Heart right ventricle (tissue), 16 donors: ENCODE measurements around the gene DMBX1. TPM values are rescaled to one million over a fixed set of nuclear protein-coding genes. Genes with fewer than 3 reads are reported as not detected.

Source experiments
- ATAC-seq, 8 donors: fragments of 200-7000 bp; cut with Tn5 transposase; one replicate each; pipeline ENCODE4 v1.9.1; 2020; ENCODE audit warnings: mild to moderate bottlenecking in 8 of 8, moderate library complexity in 8 of 8, moderate number of reproducible peaks in 1 of 8
- DNase-seq, 2 donors: peaks; one replicate each; pipeline ENCODE4 v3.0.0-alpha.2; 2020
- H3K27ac ChIP-seq, 10 donors: fragments of 200-600 bp; sonication (generic) in 2 of 10; one replicate each; pipeline versions ENCODE4 v1.5.0 to v1.8.0; 2020 to 2022; ENCODE audit warnings: mild to moderate bottlenecking in 3 of 10
- H3K27me3 ChIP-seq, 7 donors: fragments of 200-600 bp; one replicate each; pipeline ENCODE4 v1.8.0; 2021 to 2022; ENCODE audit warnings: mild to moderate bottlenecking in 2 of 7
- H3K36me3 ChIP-seq, 9 donors: fragments of 200-600 bp; sonication (generic) in 1 of 9; one replicate each; pipeline versions ENCODE4 v1.5.0 to v1.8.0; 2020 to 2022; ENCODE audit warnings: mild to moderate bottlenecking in 2 of 9
- H3K4me1 ChIP-seq, 9 donors: fragments of 200-600 bp; sonication (generic) in 1 of 9; one replicate each; pipeline versions ENCODE4 v1.5.0 to v1.8.0; 2020 to 2022; ENCODE audit warnings: mild to moderate bottlenecking in 4 of 9
- H3K4me3 ChIP-seq, 10 donors: fragments of 200-600 bp; sonication (generic) in 2 of 10; one replicate each; pipeline versions ENCODE4 v1.5.0 to v1.8.0; 2020 to 2022; ENCODE audit warnings: mild to moderate bottlenecking in 7 of 10, moderate library complexity in 2 of 10
- H3K9me3 ChIP-seq, 11 donors: fragments of 200-600 bp in 10 of 11; sonication (generic) in 2 of 11; one replicate each; pipeline versions ENCODE4 v1.5.0 to v1.8.0; 2013 to 2022; ENCODE audit warnings: mild to moderate bottlenecking in 2 of 11, control low read depth in 1 of 11, moderate library complexity in 1 of 11
- WGBS, 2 donors: extraction: QIAGEN DNeasy Blood & Tissue Kit; methylation state at CpG; one replicate each; pipeline ENCODE4 v1.1.7; 2013; ENCODE audit warnings: inconsistent platforms in 1 of 2; 5-methylcytosine and 5-hydroxymethylcytosine counted together
- intact Hi-C, 10 donors: fragments of 100-400 bp; cut with DNase I; formaldehyde crosslinking; loops; one replicate each; pipeline versions ENCODE4 v1.11.1 to v1.14.2; 2022
- polyA plus RNA-seq, 2 donors: library from polyadenylated mRNA; stranded (reverse); fragments of 200-250 nt; gene quantifications; one replicate each; pipeline ENCODE4 v1.2.3, GENCODE V29; 2013
- total RNA-seq, 10 donors: library from RNA; stranded (reverse); fragmentation: NEBNext Ultra II Directional in 3 of 10; extraction: Animal tissue kit (Norgen Biotek cat#: 25700) in 3 of 10; gene quantifications; one replicate each; pipeline versions ENCODE4 v1.2.1 to v1.2.4, GENCODE V29; 2021 to 2023
- TF ChIP-seq, protein P1 (sequence below), 9 donors: fragments of 200-600 bp; sonication (generic) in 2 of 9; IDR thresholded peaks; one replicate each; pipeline versions ENCODE4 v1.5.0 to v1.8.0; 2021 to 2022; ENCODE audit warnings: antibody characterized with exemption in 9 of 9, mild to moderate bottlenecking in 5 of 9, moderate library complexity in 1 of 9
- donor health status: Arrhythmogenic right ventricular cardiomyopathy.
- donor health status: ischemic (EF 13 %, LVEDD 7.1; RV severe dilation, severe dysfunction).
- donor health status: healthy with polysubstance abuse.
- donor health status: DM: no; HTN: yes; CAD: no.
- donor health status: DM: no; HTN: no; CAD: no.
- donor health status: ischemic (EF 25% LVEDD 6.9; RV normal size, moderate dysfunction).
- donor health status: ischemic (EF 25% LVEDD 5.7; RV mildly dilated, moderate dysfunction).
- donor health status: healthy.
- donor health status: DM: yes; HTN: yes; CAD: no.
- donor health status: Ischemic cardiomyopathy.
- donor health status: ischemic (EF 35%, LVEDD 5.7; RV mildly dilated, moderate dysfunction).
- donor health status: nonischemic (EF 11% LVEDD 7.7; RV severe dilation, severe dysfunction).
- donor health status: DM: yes; HTN: yes; CAD: no.
- donor health status: PGD.
- donor health status: ischemic (EF 29% LVEDD 5.4; RV normal size, mild dysfunction).
- donor health status: nonischemic (EF 23%, LVEDD 6.1; RV moderate dilation, normal function).

The DMBX1 gene
- total and polyA plus RNA-seq, 12 donors: not detected

DNA sequence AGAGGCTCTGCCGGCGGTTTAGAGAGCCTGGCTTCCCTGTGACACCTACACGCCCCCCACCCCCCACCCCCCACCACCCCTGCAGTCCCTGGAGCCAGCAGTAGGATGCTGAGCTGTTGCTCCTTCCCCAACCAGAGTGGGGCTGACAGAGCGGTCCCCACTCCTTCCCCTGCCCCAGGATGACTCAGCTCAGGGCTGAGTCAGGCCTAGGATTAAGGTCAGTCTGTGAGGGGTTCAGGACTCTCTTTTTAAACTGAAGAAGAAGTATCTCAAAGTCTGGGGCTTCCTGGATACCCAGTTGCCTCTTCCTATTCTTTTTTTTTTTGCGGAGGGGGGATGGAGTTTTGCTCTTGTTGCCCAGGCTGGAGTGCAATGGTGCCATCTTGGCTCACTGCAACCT lies 19.1 kb downstream of the DMBX1 start:
- H3K27ac ChIP-seq: no peak overlapping the region
- ATAC-seq: no peak
- no peak overlapping the region for H3K4me3 ChIP-seq
- TF ChIP-seq, protein P1, sequence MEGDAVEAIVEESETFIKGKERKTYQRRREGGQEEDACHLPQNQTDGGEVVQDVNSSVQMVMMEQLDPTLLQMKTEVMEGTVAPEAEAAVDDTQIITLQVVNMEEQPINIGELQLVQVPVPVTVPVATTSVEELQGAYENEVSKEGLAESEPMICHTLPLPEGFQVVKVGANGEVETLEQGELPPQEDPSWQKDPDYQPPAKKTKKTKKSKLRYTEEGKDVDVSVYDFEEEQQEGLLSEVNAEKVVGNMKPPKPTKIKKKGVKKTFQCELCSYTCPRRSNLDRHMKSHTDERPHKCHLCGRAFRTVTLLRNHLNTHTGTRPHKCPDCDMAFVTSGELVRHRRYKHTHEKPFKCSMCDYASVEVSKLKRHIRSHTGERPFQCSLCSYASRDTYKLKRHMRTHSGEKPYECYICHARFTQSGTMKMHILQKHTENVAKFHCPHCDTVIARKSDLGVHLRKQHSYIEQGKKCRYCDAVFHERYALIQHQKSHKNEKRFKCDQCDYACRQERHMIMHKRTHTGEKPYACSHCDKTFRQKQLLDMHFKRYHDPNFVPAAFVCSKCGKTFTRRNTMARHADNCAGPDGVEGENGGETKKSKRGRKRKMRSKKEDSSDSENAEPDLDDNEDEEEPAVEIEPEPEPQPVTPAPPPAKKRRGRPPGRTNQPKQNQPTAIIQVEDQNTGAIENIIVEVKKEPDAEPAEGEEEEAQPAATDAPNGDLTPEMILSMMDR (IDR thresholded peaks at IDR 0.05): no peak
- DNase-seq: no peak
- peaks cover 0 to 39% (median 22%) of the 10 kb centered on the region in 7 donors for H3K27me3 ChIP-seq
- no peaks in the 10 kb centered on the region for H3K4me1 ChIP-seq
- intact Hi-C loops: no loop called here
- H3K9me3 ChIP-seq: no peaks in the 10 kb centered on the region
- 66 to 72% methylated on average over 5 of the region's 5 CpGs for WGBS, 2 donors
- no peaks in the 10 kb centered on the region for H3K36me3 ChIP-seq

DNA sequence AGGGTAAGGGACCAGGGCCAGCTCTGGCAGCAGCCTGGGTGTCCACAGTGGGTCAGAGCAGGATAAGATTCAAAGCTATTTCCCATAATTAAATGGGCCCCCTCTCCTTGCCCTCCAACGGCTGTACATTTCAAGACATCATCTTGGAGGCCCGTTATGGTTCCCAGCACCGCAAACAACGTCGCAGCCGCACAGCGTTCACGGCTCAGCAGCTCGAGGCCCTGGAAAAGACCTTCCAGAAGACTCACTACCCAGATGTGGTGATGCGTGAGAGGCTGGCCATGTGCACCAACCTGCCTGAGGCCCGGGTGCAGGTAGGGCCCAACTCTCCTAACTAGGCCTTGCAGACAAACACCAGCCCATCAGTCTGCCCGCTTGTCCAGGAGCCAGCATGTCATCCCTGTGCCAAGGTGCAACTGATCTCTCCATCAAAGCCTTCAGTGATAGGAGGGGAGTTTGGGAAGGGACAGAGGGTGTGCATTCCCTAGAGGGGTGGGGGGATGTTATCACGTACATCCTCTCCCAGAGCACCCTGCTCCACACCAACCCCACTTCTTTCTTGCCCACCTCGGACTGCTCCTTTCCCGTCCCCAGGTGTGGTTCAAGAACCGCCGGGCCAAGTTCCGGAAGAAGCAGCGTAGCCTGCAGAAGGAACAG lies 20.8 kb downstream of the DMBX1 start:
- Histone ChIP-seq H3K36me3 (no peaks in the 10 kb centered on the region), H3K27me3 (peaks cover 0 to 54% (median 33%) of the 10 kb centered on the region in 7 donors), H3K4me1 (no peaks in the 10 kb centered on the region), H3K4me3 (no peak overlapping the region), H3K9me3 (no peaks in the 10 kb centered on the region), H3K27ac (no peak overlapping the region)
- 88 to 91% methylated on average over 19 of the region's 19 CpGs for WGBS, 2 donors
- TF ChIP-seq, protein P1 (IDR thresholded peaks at IDR 0.05): no peak
- intact Hi-C loops: no loop called here
- ATAC-seq: no peak
- DNase-seq: no peak

- TF ChIP-seq, protein P1 (IDR thresholded peaks at IDR 0.05): no peak
- Histone ChIP-seq H3K4me1 (no peaks in the 10 kb centered on the region), H3K27me3 (peaks cover 0 to 58% (median 33%) of the 10 kb centered on the region in 7 donors), H3K9me3 (no peaks in the 10 kb centered on the region), H3K36me3 (no peaks in the 10 kb centered on the region), H3K27ac (no peak overlapping the region), H3K4me3 (no peak overlapping the region)
- WGBS, 2 donors: 64 to 83% methylated on average over 8 of the region's 8 CpGs
- DNase-seq (no peak), ATAC-seq (no peak)
- intact Hi-C loops: no loop called here
Observed at GRCh38 chr1:46510998-46511365, 21.3 kb downstream of the DMBX1 start.

DNA sequence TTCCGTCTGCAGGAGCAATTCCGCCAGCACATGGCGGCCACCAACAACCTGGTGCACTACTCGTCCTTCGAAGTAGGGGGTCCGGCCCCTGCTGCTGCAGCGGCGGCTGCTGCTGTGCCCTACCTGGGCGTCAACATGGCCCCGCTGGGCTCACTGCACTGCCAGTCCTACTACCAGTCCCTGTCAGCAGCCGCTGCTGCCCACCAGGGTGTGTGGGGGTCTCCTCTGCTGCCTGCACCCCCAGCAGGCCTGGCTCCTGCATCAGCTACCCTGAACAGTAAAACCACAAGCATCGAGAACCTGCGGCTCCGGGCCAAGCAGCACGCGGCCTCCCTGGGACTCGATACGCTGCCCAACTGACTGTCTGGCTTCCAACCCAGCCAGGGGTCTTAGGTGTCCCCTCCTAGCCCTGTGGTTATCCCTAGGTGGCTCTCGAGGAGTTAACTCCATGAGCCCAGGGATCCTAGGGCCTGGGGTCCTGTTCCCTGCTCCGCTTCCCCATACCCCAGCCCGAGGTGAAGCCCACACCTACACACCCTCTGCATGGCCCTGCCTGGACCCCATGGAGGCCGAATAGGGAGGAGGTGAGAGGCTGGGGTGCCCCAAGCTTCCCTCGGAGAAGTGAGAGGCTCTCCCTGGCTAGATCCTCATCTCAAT lies 22.6 kb downstream of the DMBX1 start:
- Histone ChIP-seq H3K36me3 (no peaks in the 10 kb centered on the region), H3K4me3 (no peak overlapping the region), H3K9me3 (no peaks in the 10 kb centered on the region), H3K27me3 (peaks cover 0 to 70% (median 40%) of the 10 kb centered on the region in 7 donors), H3K27ac (no peak overlapping the region), H3K4me1 (no peaks in the 10 kb centered on the region)
- DNase-seq: no peak
- ATAC-seq: no peak
- intact Hi-C loops: no loop called here
- WGBS, 2 donors: 76 to 81% methylated on average over 23 of the region's 23 CpGs
- TF ChIP-seq, protein P1 (IDR thresholded peaks at IDR 0.05): no peak
